Loucy (cell line): ENCODE data around the gene KIZ.

Source experiments
- H2AFZ ChIP-seq: fragments of 200-600 bp; sonication (generic); 2 replicates; pipeline ENCODE4 v1.6.0; 2016; ENCODE audit warnings: antibody characterized with exemption, mild to moderate bottlenecking, low read length, moderate library complexity
- H3F3A ChIP-seq: fragments of 200-600 bp; 2 replicates; pipeline ENCODE4 v1.6.0; 2016; ENCODE audit warnings: antibody characterized with exemption, low read depth, mild to moderate bottlenecking
- H3K27me3 ChIP-seq: fragments of 200-600 bp; sonication (generic); 2 replicates; pipeline ENCODE4 v1.6.1; 2014; ENCODE audit warnings: low read length, mild to moderate bottlenecking; ENCODE audit not compliant: insufficient read depth, poor library complexity, severe bottlenecking
- H3K36me3 ChIP-seq: fragments of 200-600 bp; sonication (generic); 2 replicates; pipeline ENCODE4 v1.6.1; 2016; ENCODE audit warnings: low read length; ENCODE audit not compliant: insufficient read depth
- H3K4me1 ChIP-seq: fragments of 200-600 bp; sonication (generic); 2 replicates; pipeline ENCODE4 v1.5.1; 2014; ENCODE audit warnings: low read length, mild to moderate bottlenecking; ENCODE audit not compliant: insufficient read depth, poor library complexity, severe bottlenecking
- H3K4me2 ChIP-seq: fragments of 200-600 bp; sonication (generic); 2 replicates; pipeline ENCODE4 v1.6.0; 2014; ENCODE audit warnings: antibody characterized with exemption, low read length, low read depth, mild to moderate bottlenecking; ENCODE audit not compliant: poor library complexity, severe bottlenecking
- H3K4me3 ChIP-seq: fragments of 200-600 bp; sonication (generic); 2 replicates; pipeline ENCODE4 v1.5.1; 2014; ENCODE audit warnings: low read length, mild to moderate bottlenecking, mixed read lengths; ENCODE audit not compliant: poor library complexity, severe bottlenecking
- H3K79me2 ChIP-seq: fragments of 200-600 bp; sonication (generic); 2 replicates; pipeline ENCODE4 v1.6.1; 2014; ENCODE audit warnings: low read length; ENCODE audit not compliant: insufficient read depth
- H3K9ac ChIP-seq: fragments of 200-600 bp; sonication (generic); 2 replicates; pipeline ENCODE4 v1.6.0; 2014; ENCODE audit warnings: mild to moderate bottlenecking, low read depth, low read length, moderate library complexity; ENCODE audit not compliant: poor library complexity, severe bottlenecking
- H3K9me2 ChIP-seq: fragments of 200-600 bp; sonication (generic); replicated peaks from 2 replicates; pipeline ENCODE4 v1.6.1; 2016; ENCODE audit warnings: low read depth, low read length, mixed read lengths
- H3K9me3 ChIP-seq: fragments of 200-600 bp; sonication (generic); 2 replicates; pipeline ENCODE4 v1.6.1; 2014; ENCODE audit warnings: mild to moderate bottlenecking, antibody characterized with exemption, low read length, low read depth; ENCODE audit not compliant: insufficient read depth
- H4K20me1 ChIP-seq: fragments of 200-600 bp; sonication (generic); 2 replicates; pipeline ENCODE4 v1.6.0; 2014; ENCODE audit warnings: antibody characterized with exemption, low read length, mild to moderate bottlenecking; ENCODE audit not compliant: insufficient read depth, poor library complexity, severe bottlenecking
- CTCF ChIP-seq: fragments of 200-600 bp; sonication (generic); conservative IDR thresholded peaks from 2 replicates; pipeline ENCODE4 v1.5.1; 2014; ENCODE audit warnings: mild to moderate bottlenecking, antibody characterized with exemption, low read length
- EZH2phosphoT487 ChIP-seq: fragments of 200-600 bp; IDR thresholded peaks from 2 replicates; pipeline ENCODE4 v1.6.1; 2018; ENCODE audit warnings: antibody characterized with exemption, mild to moderate bottlenecking, moderate library complexity, borderline replicate concordance

The KIZ gene

GRCh38 chr20:21182832-21183563, 57.1 kb downstream of the KIZ start:
- H3K9ac ChIP-seq, result no peak overlapping the region
- peaks cover under 1% of the 10 kb centered on the region; the same call in 1 of the 2 replicates for H3K9me3 ChIP-seq
- no peaks in the 10 kb centered on the region for H4K20me1 ChIP-seq
- no peak overlapping the region for H2AFZ ChIP-seq
- H3K4me1 ChIP-seq, result peaks cover 44% of the 10 kb centered on the region
- TF ChIP-seq EZH2phosphoT487, result no peak
- TF ChIP-seq CTCF, result no peak
- H3K79me2 ChIP-seq, result no peaks in the 10 kb centered on the region; the same call in 1 of the 2 replicates
- H3K27me3 ChIP-seq, result no peaks in the 10 kb centered on the region
- 0 out of 2 replicates have a peak, but pooled peaks cover 2% of the 10 kb centered on the region for H3F3A ChIP-seq
- H3K4me3 ChIP-seq, result no peak overlapping the region
- no peaks in the 10 kb centered on the region; the same call in 1 of the 2 replicates for H3K36me3 ChIP-seq
- no peaks in the 10 kb centered on the region for H3K9me2 ChIP-seq
- H3K4me2 ChIP-seq, result peak overlapping the region; percentile 13

GRCh38 chr20:21183722-21184121, 57.8 kb downstream of the KIZ start:
- no peak for TF ChIP-seq CTCF
- no peak for TF ChIP-seq EZH2phosphoT487
- peaks cover 39% of the 10 kb centered on the region for H3K4me1 ChIP-seq
- no peaks in the 10 kb centered on the region for H3K36me3 ChIP-seq
- H3K9me3 ChIP-seq, result no peaks in the 10 kb centered on the region
- H3K79me2 ChIP-seq, result no peaks in the 10 kb centered on the region; the same call in 1 of the 2 replicates
- no peak overlapping the region for H3K4me3 ChIP-seq
- H3K9ac ChIP-seq, result no peak overlapping the region
- H3K27me3 ChIP-seq, result no peaks in the 10 kb centered on the region
- no peak overlapping the region for H2AFZ ChIP-seq
- H4K20me1 ChIP-seq, result no peaks in the 10 kb centered on the region
- H3F3A ChIP-seq, result 0 out of 2 replicates have a peak, but pooled peaks cover 2% of the 10 kb centered on the region
- no peaks in the 10 kb centered on the region for H3K9me2 ChIP-seq
- H3K4me2 ChIP-seq, result peak overlapping the region; percentile 13

- Histone ChIP-seq H3K9me3 (no peaks in the 10 kb centered on the region), H4K20me1 (no peaks in the 10 kb centered on the region), H3K4me1 (peaks cover 29% of the 10 kb centered on the region), H3K79me2 (no peaks in the 10 kb centered on the region), H3F3A (0 out of 2 replicates have a peak, but pooled peaks cover 2% of the 10 kb centered on the region), H3K36me3 (no peaks in the 10 kb centered on the region), H3K27me3 (no peaks in the 10 kb centered on the region), H2AFZ (no peak overlapping the region), H3K9me2 (no peaks in the 10 kb centered on the region), H3K4me3 (no peak overlapping the region), H3K4me2 (no peak overlapping the region), H3K9ac (no peak overlapping the region)
- no peak for TF ChIP-seq EZH2phosphoT487
- no peak for TF ChIP-seq CTCF
Observed at GRCh38 chr20:21184819-21185218, 58.9 kb downstream of the KIZ start.
